CD4-positive, CD25-positive, alpha-beta regulatory T cell (primary cell): ENCODE results near the gene BCAS1. TPM values are rescaled to one million over a fixed set of nuclear protein-coding genes. Genes with fewer than 3 reads are reported as not detected.
A peak's percentile ranks its signal among the peaks of the same experiment; 100 is the strongest.

Source experiments
- ATAC-seq, 2 donors: fragments of 150-1000 bp; cut with Tn5 transposase; one replicate each; pipeline ENCODE4 v1.10.0; 2021; ENCODE audit warnings: low read depth in 2 of 2, moderate number of reproducible peaks in 2 of 2, moderate library complexity in 1 of 2
- DNase-seq, 3 donors: peaks; one replicate each; pipeline versions ENCODE4 v3.0.0 to v3.0.0-alpha.2; 2012 to 2022; ENCODE audit warnings: mixed read lengths in 1 of 3
- H3K27ac ChIP-seq: one replicate; pipeline ENCODE4 v1.7.0; 2013; ENCODE audit warnings: mild to moderate bottlenecking, low read length; ENCODE audit not compliant: insufficient read depth, poor library complexity, severe bottlenecking
- H3K27me3 ChIP-seq: one replicate; pipeline ENCODE4 v1.7.0; 2013; ENCODE audit warnings: low read length; ENCODE audit not compliant: control insufficient read depth, insufficient read depth
- H3K36me3 ChIP-seq: one replicate; pipeline ENCODE4 v1.7.0; 2013; ENCODE audit warnings: mild to moderate bottlenecking, low read length, moderate library complexity; ENCODE audit not compliant: control insufficient read depth, insufficient read depth
- H3K4me1 ChIP-seq: 2 replicates; pipeline ENCODE4 v1.7.0; 2013; ENCODE audit warnings: mild to moderate bottlenecking, low read length; ENCODE audit not compliant: insufficient read depth, control insufficient read depth, poor library complexity, severe bottlenecking
- H3K4me3 ChIP-seq: one replicate; pipeline ENCODE4 v1.7.0; 2013; ENCODE audit warnings: low read depth, mild to moderate bottlenecking, low read length, moderate library complexity
- H3K9me3 ChIP-seq, 2 experiments: 1 replicate in 1 of 2; 2 replicates in 1 of 2; pipeline ENCODE4 v1.7.0; 2013; ENCODE audit warnings: low read length in 2 of 2, mild to moderate bottlenecking in 1 of 2, moderate library complexity in 1 of 2; ENCODE audit not compliant: control insufficient read depth in 2 of 2
- H3K27ac Mint-ChIP-seq, 3 donors: one replicate each; pipeline ENCODE4 v1.8.0; 2020 to 2022; ENCODE audit warnings: mild to moderate bottlenecking in 3 of 3, mixed read lengths in 3 of 3, moderate library complexity in 2 of 3
- H3K27me3 Mint-ChIP-seq: one replicate; pipeline ENCODE4 v1.8.0; 2022; ENCODE audit warnings: mild to moderate bottlenecking, mixed read lengths
- H3K36me3 Mint-ChIP-seq: one replicate; pipeline ENCODE4 v1.8.0; 2020; ENCODE audit warnings: mixed read lengths
- H3K4me1 Mint-ChIP-seq, 4 donors: one replicate each; pipeline ENCODE4 v1.8.0; 2020 to 2022; ENCODE audit warnings: mixed read lengths in 4 of 4, mild to moderate bottlenecking in 1 of 4
- H3K4me3 Mint-ChIP-seq, 4 donors: one replicate each; pipeline ENCODE4 v1.8.0; 2020 to 2022; ENCODE audit warnings: mild to moderate bottlenecking in 4 of 4, mixed read lengths in 4 of 4, moderate library complexity in 3 of 4
- H3K9me3 Mint-ChIP-seq, 7 donors: one replicate each; pipeline ENCODE4 v1.8.0; 2020 to 2022; ENCODE audit warnings: mixed read lengths in 7 of 7, mild to moderate bottlenecking in 3 of 7, moderate library complexity in 2 of 7
- polyA plus RNA-seq, 4 donors: library from polyadenylated mRNA; unstranded; fragments of 300-500 nt; fragmentation: Illumina TruSeq; gene quantifications; one replicate each; pipeline ENCODE4 v1.2.3, GENCODE V29; 2021
- total RNA-seq: library from RNA; stranded (reverse); gene quantifications from one replicate; pipeline ENCODE4 v1.2.3, GENCODE V29; 2022

BCAS1 gene
- total and polyA plus RNA-seq, 5 donors from 2014 or later = 0.81 to 17.3 (median 12.9) TPM

GRCh38 chr20:53917145-53918019 is 153.0 kb downstream of the BCAS1 start:
- Histone ChIP-seq H3K27ac (no peak overlapping the region), H3K4me1 (peaks cover 15% of the 10 kb centered on the region), H3K4me3 (no peak overlapping the region), H3K9me3 (no peaks in the 10 kb centered on the region), H3K27me3 (no peaks in the 10 kb centered on the region), H3K36me3 (no peaks in the 10 kb centered on the region)
- ATAC-seq (no peak), DNase-seq (no peak)
- Mint-ChIP-seq H3K4me3 (peak overlapping the region in 1 of 4 donors; percentile 29), H3K27ac (peak overlapping the region in 2 of 3 donors; percentile 29 to 59), H3K9me3 (peaks cover 0 to 2% (median 0%) of the 10 kb centered on the region in 7 donors), H3K27me3 (no peaks in the 10 kb centered on the region), H3K36me3 (no peaks in the 10 kb centered on the region), H3K4me1 (peaks cover 5 to 23% (median 15%) of the 10 kb centered on the region in 4 donors)

DNA sequence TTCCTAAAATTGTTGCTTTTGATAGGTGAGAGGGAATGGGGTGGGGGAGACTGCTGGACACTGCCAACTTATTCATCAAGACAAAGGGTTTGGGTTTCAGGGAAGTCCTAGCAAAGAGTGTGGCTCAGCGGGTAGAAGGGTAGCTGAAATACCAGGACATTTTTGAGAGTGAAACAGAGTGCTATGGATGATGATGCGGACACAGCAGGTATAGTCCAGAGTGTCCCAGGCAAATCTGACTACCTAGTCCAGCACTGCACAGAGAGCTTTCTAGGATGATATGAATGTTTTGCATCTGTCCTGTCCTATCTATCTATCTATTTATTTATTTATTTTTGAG is 154.3 kb downstream of the BCAS1 start:
- ATAC-seq (no peak), DNase-seq (no peak)
- Mint-ChIP-seq H3K4me1 (peaks cover 5 to 23% (median 15%) of the 10 kb centered on the region in 4 donors), H3K4me3 (peak overlapping the region in 2 of 4 donors; percentile 81 to 91), H3K27me3 (no peaks in the 10 kb centered on the region), H3K27ac (peak overlapping the region; percentile 94), H3K9me3 (peaks cover 0 to 2% (median 0%) of the 10 kb centered on the region in 7 donors), H3K36me3 (no peaks in the 10 kb centered on the region)
- H3K9me3 ChIP-seq = no peaks in the 10 kb centered on the region
- H3K4me1 ChIP-seq = peaks cover 15% of the 10 kb centered on the region
- no peaks in the 10 kb centered on the region for H3K27me3 ChIP-seq
- H3K27ac ChIP-seq = no peak overlapping the region
- peak overlapping the region; percentile 80 for H3K4me3 ChIP-seq
- no peaks in the 10 kb centered on the region for H3K36me3 ChIP-seq

GRCh38 chr20:53915446-53916172 is 154.8 kb downstream of the BCAS1 start:
- Mint-ChIP-seq H3K9me3 (peaks cover 0 to 2% (median 0%) of the 10 kb centered on the region in 7 donors), H3K27ac (peak overlapping the region; percentile 94), H3K4me3 (peak overlapping the region; percentile 81 to 98 (median 94)), H3K27me3 (no peaks in the 10 kb centered on the region), H3K4me1 (peaks cover 5 to 23% (median 15%) of the 10 kb centered on the region in 4 donors), H3K36me3 (no peaks in the 10 kb centered on the region)
- Histone ChIP-seq H3K4me3 (peak overlapping the region; percentile 80), H3K27ac (peak overlapping the region; percentile 64), H3K36me3 (no peaks in the 10 kb centered on the region), H3K27me3 (no peaks in the 10 kb centered on the region), H3K4me1 (peaks cover 15% of the 10 kb centered on the region), H3K9me3 (no peaks in the 10 kb centered on the region)
- DNase-seq (peak; percentile 81 to 94 (median 83)), ATAC-seq (peak; percentile 88 to 93)

DNA sequence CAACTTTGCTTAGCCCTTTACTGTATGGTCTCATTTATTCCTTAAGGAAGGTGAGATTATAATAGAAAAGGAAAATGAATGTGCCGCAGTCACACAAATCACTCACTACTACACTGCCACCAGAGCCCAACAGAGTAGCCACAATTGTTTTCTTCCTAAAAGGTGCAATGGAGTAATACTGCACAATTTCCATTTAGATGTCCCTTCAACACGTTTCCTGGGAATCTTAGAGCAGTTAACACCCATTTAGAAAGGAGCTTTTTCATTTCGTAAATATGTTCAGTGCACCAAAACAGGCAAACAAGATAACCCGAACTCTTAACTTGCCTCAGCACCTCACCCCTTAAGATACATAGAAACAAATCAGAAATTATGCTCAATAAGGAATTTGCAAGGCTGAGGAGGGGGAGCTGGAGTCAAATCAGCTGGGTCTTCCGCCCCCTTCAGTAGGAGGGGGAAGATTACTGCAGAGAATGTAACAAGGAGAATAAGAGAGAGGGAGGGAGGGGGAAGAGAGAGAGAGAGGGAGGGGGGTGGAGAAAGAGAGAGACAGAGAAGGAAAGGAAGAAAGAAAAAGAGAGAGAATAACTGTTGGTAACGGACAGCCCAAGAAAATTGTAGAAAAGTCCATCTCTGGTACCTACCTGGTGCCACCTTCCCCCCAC is 155.5 kb downstream of the BCAS1 start:
- DNase-seq (no peak), ATAC-seq (no peak)
- Mint-ChIP-seq H3K9me3 (peaks cover 0 to under 1% (median 0%) of the 10 kb centered on the region in 7 donors), H3K27me3 (no peaks in the 10 kb centered on the region), H3K27ac (peak overlapping the region; percentile 35 to 94 (median 94)), H3K36me3 (no peaks in the 10 kb centered on the region), H3K4me1 (peaks cover 5 to 23% (median 15%) of the 10 kb centered on the region in 4 donors), H3K4me3 (peak overlapping the region; percentile 64 to 98 (median 94))
- peak overlapping the region; percentile 80 for H3K4me3 ChIP-seq
- peaks cover 15% of the 10 kb centered on the region for H3K4me1 ChIP-seq
- H3K36me3 ChIP-seq = no peaks in the 10 kb centered on the region
- no peaks in the 10 kb centered on the region for H3K27me3 ChIP-seq
- H3K27ac ChIP-seq = peak overlapping the region; percentile 64
- no peaks in the 10 kb centered on the region for H3K9me3 ChIP-seq

GRCh38 chr20:53914091-53914780 is 156.2 kb downstream of the BCAS1 start:
- H3K9me3 Mint-ChIP-seq = no peaks in the 10 kb centered on the region
- peak overlapping the region in 1 of 3 donors; percentile 8 for H3K27ac Mint-ChIP-seq
- no peaks in the 10 kb centered on the region for H3K27me3 ChIP-seq
- no peak for ATAC-seq
- no peaks in the 10 kb centered on the region for H3K27me3 Mint-ChIP-seq
- peak overlapping the region; percentile 2 to 98 (median 78) for H3K4me3 Mint-ChIP-seq
- peaks cover 15% of the 10 kb centered on the region for H3K4me1 ChIP-seq
- DNase-seq = no peak
- H3K36me3 Mint-ChIP-seq = no peaks in the 10 kb centered on the region
- no peaks in the 10 kb centered on the region for H3K36me3 ChIP-seq
- H3K4me1 Mint-ChIP-seq = peaks cover 5 to 23% (median 15%) of the 10 kb centered on the region in 4 donors
- no peak overlapping the region for H3K4me3 ChIP-seq
- H3K9me3 ChIP-seq = no peaks in the 10 kb centered on the region
- no peak overlapping the region for H3K27ac ChIP-seq

- H3K36me3 ChIP-seq = no peaks in the 10 kb centered on the region
- H3K27ac ChIP-seq = no peak overlapping the region
- peak overlapping the region in 1 of 3 donors; percentile 66 for H3K27ac Mint-ChIP-seq
Measured at GRCh38 chr20:53911301-53911700, 159.1 kb downstream of the BCAS1 start.

More at GRCh38 chr20:53911301-53911700, 159.1 kb downstream of the BCAS1 start:
- Mint-ChIP-seq H3K27me3 (no peaks in the 10 kb centered on the region), H3K4me1 (peaks cover 5 to 23% (median 17%) of the 10 kb centered on the region in 4 donors), H3K4me3 (no peak overlapping the region), H3K9me3 (no peaks in the 10 kb centered on the region), H3K36me3 (no peaks in the 10 kb centered on the region)
- ATAC-seq (no peak), DNase-seq (no peak)
- Histone ChIP-seq H3K27me3 (no peaks in the 10 kb centered on the region), H3K9me3 (no peaks in the 10 kb centered on the region), H3K4me1 (peaks cover 15% of the 10 kb centered on the region), H3K4me3 (no peak overlapping the region)
